Hepatocyte (in vitro differentiated cells): ENCODE data around the gene CSMD2. TPM values are rescaled to one million over a fixed set of nuclear protein-coding genes. Genes with fewer than 3 reads are reported as not detected.

Experiments used
- DNase-seq: peaks from one replicate; pipeline ENCODE4 v3.0.0-alpha.2; 2016; ENCODE audit warnings: low spot score
- H2AFZ ChIP-seq: fragments of 200-600 bp; sonication (generic); 2 replicates; pipeline ENCODE4 v1.6.0; 2016; ENCODE audit warnings: antibody characterized with exemption, mild to moderate bottlenecking
- H3K27ac ChIP-seq: fragments of 200-600 bp; sonication (generic); 2 replicates; pipeline ENCODE4 v1.5.1; 2016; ENCODE audit warnings: mild to moderate bottlenecking
- H3K27me3 ChIP-seq: fragments of 200-600 bp; sonication (generic); 2 replicates; pipeline ENCODE4 v1.6.1; 2016
- H3K36me3 ChIP-seq: fragments of 200-600 bp; sonication (generic); replicated peaks from 2 replicates; pipeline ENCODE4 v1.5.1; 2016; ENCODE audit warnings: low read depth; ENCODE audit not compliant: insufficient read depth
- H3K4me1 ChIP-seq: fragments of 200-600 bp; sonication (generic); 2 replicates; pipeline ENCODE4 v1.5.1; 2016; ENCODE audit warnings: mild to moderate bottlenecking, moderate library complexity; ENCODE audit not compliant: insufficient read depth
- H3K4me2 ChIP-seq: fragments of 200-600 bp; sonication (generic); 2 replicates; pipeline ENCODE4 v1.6.0; 2016
- H3K4me3 ChIP-seq: fragments of 200-600 bp; sonication (generic); 2 replicates; pipeline ENCODE4 v1.5.1; 2016; ENCODE audit warnings: mild to moderate bottlenecking
- H3K79me2 ChIP-seq: fragments of 200-600 bp; sonication (generic); 2 replicates; pipeline ENCODE4 v1.6.0; 2017; ENCODE audit warnings: mild to moderate bottlenecking
- H3K9me2 ChIP-seq: fragments of 200-600 bp; sonication (generic); replicated peaks from 2 replicates; pipeline ENCODE4 v1.6.0; 2017; ENCODE audit warnings: mild to moderate bottlenecking; ENCODE audit not compliant: insufficient read depth
- H3K9me3 ChIP-seq: fragments of 200-600 bp; sonication (generic); 2 replicates; pipeline ENCODE4 v1.5.1; 2016; ENCODE audit warnings: low read depth, mild to moderate bottlenecking
- H4K20me1 ChIP-seq: fragments of 200-600 bp; sonication (generic); 2 replicates; pipeline ENCODE4 v1.6.0; 2016; ENCODE audit warnings: mild to moderate bottlenecking; ENCODE audit not compliant: insufficient read depth, poor library complexity, severe bottlenecking
- EZH2 ChIP-seq: fragments of 200-600 bp; sonication (generic); IDR thresholded peaks from 2 replicates; pipeline ENCODE4 v1.6.1; 2016; ENCODE audit warnings: antibody characterized with exemption, mild to moderate bottlenecking, borderline replicate concordance
- EZH2phosphoT487 ChIP-seq: fragments of 200-600 bp; sonication (generic); IDR thresholded peaks from one replicate; pipeline ENCODE4 v1.6.1; 2018; ENCODE audit warnings: antibody characterized with exemption, mild to moderate bottlenecking, low read depth, moderate library complexity; ENCODE audit not compliant: unreplicated experiment, severe bottlenecking
- WGBS: methylation state at CpG from one replicate; pipeline ENCODE4 v1.1.6; 2016; ENCODE audit warnings: low lambda C conversion rate; ENCODE audit errors: missing lambda C conversion rate; 5-methylcytosine and 5-hydroxymethylcytosine counted together
- polyA plus RNA-seq: library from polyadenylated mRNA; unstranded; fragments of >200 nt; fragmentation: Nextera tagmentation; extraction: Ambion mirVana; gene quantifications from 2 replicates; pipeline ENCODE4 v1.2.1, GENCODE V29; 2016
- total RNA-seq: library from RNA; depleted of rRNA; stranded (reverse); fragments of >200 nt; gene quantifications from 2 replicates; pipeline ENCODE4 v1.2.3, GENCODE V29; 2014
- TF ChIP-seq, protein P1 (sequence below): fragments of 200-600 bp; sonication (generic); IDR thresholded peaks from 2 replicates; pipeline ENCODE4 v1.5.1; 2016; ENCODE audit warnings: antibody characterized with exemption, mild to moderate bottlenecking; ENCODE audit not compliant: poor library complexity

The CSMD2 gene
- total and polyA plus RNA-seq, 2 experiments from 2014 or later: 0.10 to 0.37 TPM

- Histone ChIP-seq H3K27ac (no peak overlapping the region), H3K36me3 (no peaks in the 10 kb centered on the region), H3K4me1 (no peaks in the 10 kb centered on the region), H3K9me3 (no peaks in the 10 kb centered on the region), H3K4me2 (no peak overlapping the region), H3K4me3 (no peak overlapping the region), H3K79me2 (no peaks in the 10 kb centered on the region), H3K9me2 (no peaks in the 10 kb centered on the region), H3K27me3 (no peaks in the 10 kb centered on the region), H4K20me1 (no peaks in the 10 kb centered on the region), H2AFZ (no peak overlapping the region)
- DNase-seq: no peak
- TF ChIP-seq, protein P1, sequence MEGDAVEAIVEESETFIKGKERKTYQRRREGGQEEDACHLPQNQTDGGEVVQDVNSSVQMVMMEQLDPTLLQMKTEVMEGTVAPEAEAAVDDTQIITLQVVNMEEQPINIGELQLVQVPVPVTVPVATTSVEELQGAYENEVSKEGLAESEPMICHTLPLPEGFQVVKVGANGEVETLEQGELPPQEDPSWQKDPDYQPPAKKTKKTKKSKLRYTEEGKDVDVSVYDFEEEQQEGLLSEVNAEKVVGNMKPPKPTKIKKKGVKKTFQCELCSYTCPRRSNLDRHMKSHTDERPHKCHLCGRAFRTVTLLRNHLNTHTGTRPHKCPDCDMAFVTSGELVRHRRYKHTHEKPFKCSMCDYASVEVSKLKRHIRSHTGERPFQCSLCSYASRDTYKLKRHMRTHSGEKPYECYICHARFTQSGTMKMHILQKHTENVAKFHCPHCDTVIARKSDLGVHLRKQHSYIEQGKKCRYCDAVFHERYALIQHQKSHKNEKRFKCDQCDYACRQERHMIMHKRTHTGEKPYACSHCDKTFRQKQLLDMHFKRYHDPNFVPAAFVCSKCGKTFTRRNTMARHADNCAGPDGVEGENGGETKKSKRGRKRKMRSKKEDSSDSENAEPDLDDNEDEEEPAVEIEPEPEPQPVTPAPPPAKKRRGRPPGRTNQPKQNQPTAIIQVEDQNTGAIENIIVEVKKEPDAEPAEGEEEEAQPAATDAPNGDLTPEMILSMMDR: no peak
- TF ChIP-seq EZH2 (no peak), EZH2phosphoT487 (no peak)
- WGBS: 95% methylated on average over 9 of the region's 9 CpGs
Measured at GRCh38 chr1:33602271-33602670, 562.8 kb downstream of the CSMD2 start.

DNA sequence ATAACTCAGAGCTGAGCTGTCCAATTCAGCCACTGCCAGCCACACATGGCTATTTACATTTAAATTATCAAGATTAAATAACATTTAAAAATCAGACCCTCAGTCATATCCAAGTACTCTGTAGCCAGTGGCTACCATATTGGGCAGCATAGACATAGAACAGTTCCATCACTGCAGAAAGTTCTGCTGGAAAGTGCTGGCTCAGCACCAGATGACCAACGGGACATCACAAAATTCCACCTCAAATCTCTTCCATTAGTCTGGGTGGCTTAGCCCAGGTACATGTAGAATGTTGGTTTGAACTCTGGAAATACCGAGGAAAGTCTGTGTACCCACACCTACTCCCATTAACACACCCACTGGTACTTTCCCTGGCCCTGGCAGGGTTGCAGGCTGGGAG, 563.3 kb downstream of the CSMD2 start:
- no peak for TF ChIP-seq EZH2
- TF ChIP-seq, protein P1: no peak
- TF ChIP-seq EZH2phosphoT487: no peak
- no peak overlapping the region for H2AFZ ChIP-seq

DNA sequence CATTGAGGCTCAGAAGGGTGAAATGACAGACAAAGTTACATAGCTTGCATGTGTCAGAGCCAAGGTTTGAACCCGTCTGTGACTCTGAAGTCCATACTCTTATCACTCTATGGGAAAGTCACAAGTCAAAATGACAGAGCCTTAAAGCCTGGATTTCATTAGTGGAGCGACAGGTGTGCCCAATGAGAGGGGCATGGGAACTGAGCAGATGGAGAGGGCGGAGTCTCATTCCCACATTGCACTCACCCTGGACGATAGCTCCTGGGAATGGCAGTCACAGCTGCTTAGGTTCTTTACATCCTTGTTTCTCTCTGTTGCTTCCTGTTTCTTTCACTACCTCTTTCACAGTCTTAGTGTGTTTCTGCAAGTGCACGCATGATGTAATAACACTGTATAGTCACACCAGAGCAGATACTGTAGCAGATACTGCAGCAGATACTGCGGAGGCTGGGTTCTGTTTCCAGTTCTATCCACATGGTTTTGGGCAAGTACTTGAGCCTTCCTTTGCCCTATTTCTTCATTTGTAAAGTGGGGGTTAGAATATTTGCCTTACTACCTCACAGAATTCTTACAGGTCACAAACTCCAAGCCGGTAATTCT, 565.4 kb downstream of the CSMD2 start:
- H3K9me3 ChIP-seq: no peaks in the 10 kb centered on the region
- TF ChIP-seq EZH2phosphoT487 (no peak), EZH2 (no peak)
- TF ChIP-seq, protein P1: no peak
- no peaks in the 10 kb centered on the region for H3K27me3 ChIP-seq
- no peak overlapping the region for H2AFZ ChIP-seq
- no peaks in the 10 kb centered on the region for H3K4me1 ChIP-seq
- H3K27ac ChIP-seq: no peak overlapping the region
- no peak overlapping the region for H3K4me2 ChIP-seq
- H3K36me3 ChIP-seq: no peaks in the 10 kb centered on the region
- H4K20me1 ChIP-seq: no peaks in the 10 kb centered on the region
- no peaks in the 10 kb centered on the region for H3K9me2 ChIP-seq
- 87% methylated on average over 7 of the region's 7 CpGs for WGBS
- H3K4me3 ChIP-seq: no peak overlapping the region
- DNase-seq: no peak
- no peaks in the 10 kb centered on the region for H3K79me2 ChIP-seq

More for the DNA sequence above, 563.3 kb downstream of the CSMD2 start:
- Histone ChIP-seq H4K20me1 (no peaks in the 10 kb centered on the region), H3K4me3 (no peak overlapping the region), H3K4me1 (no peaks in the 10 kb centered on the region), H3K27me3 (no peaks in the 10 kb centered on the region), H3K4me2 (no peak overlapping the region), H3K36me3 (no peaks in the 10 kb centered on the region), H3K9me3 (no peaks in the 10 kb centered on the region), H3K9me2 (no peaks in the 10 kb centered on the region), H3K79me2 (no peaks in the 10 kb centered on the region), H3K27ac (no peak overlapping the region)
- 92% methylated on average over 2 of the region's 2 CpGs for WGBS
- no peak for DNase-seq
